ENCODE measurements around the gene CENPVL1.
"Not testable (repeated sequence)": the region's sequence is repeated elsewhere in the genome, so short reads cannot be mapped to it uniquely, and the experiment has no call there.

The CENPVL1 gene

DNA sequence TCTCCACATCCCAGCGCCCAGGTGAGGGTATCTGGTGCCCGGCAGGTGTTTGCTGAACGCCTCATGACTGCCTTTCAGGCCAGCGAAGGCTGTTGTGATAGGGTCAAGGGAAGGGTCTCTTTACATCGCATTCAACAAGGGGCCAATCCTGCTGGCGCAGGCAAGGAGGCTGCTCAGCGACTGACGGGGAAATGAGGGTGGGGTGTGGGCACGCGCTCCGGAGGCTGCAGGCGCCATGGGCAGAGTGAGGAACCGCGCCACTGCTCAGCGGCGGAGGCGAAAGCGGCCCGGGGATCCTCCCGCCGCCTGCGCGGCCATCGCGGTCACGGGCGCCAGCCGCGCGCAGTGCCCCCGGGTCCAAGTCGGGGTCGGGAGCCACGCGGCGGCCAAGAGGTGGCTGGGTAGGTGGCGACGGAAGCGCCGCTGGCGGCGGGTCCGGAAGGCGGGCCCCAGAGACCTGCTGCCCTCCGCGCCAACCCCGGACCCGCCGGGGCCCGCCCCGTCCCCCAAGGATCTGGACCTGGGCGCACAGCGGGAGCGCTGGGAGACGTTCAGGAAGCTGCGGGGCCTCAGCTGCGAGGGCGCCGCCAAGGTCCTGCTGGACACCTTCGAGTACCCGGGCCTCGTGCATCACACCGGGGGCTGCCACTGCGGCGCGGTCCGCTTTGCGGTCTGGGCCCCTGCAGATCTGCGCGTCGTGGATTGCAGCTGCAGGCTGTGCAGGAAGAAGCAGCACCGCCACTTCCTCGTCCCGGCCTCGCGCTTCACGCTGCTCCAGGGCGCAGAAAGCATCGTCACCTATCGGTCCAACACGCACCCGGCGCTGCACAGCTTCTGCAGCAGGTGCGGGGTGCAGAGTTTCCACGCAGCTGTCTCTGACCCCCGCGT lies at the start of gene CENPVL1:
TSS of gene CENPVL1 (plus strand) at position 236 of the 888 bp plus-strand sequence. CDS start at position 236, 0 bp downstream.
- not testable (repeated sequence) for DNase-seq (ENCODE audit: low read depth); H3K4me3 ChIP-seq (ENCODE audit: control insufficient read depth, low read depth, low read length)

DNA sequence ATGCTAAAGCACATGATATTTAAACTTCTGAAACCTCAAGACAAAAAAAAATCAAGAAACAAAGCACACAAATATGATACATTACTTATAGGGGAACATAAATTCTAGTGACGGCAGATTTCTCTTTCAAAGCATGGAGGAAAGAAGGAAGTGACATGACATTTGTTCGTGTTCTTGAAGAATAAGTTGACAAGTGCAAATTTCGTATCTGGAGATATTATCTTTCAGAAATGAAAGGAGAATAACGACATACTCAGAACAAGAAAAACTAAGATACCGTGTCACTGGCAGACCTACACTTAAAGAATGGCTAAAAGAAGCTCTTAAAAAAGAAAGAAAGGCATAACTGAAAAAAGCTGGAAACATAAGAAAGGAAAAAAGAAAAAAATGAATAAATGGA lies 44.3 kb upstream of the CENPVL1 start:
- H3K4me3 ChIP-seq (ENCODE audit: control insufficient read depth, low read depth, low read length): no peak overlapping the region
- DNase-seq (ENCODE audit: low read depth): no peak
- TF ChIP-seq, protein P1, sequence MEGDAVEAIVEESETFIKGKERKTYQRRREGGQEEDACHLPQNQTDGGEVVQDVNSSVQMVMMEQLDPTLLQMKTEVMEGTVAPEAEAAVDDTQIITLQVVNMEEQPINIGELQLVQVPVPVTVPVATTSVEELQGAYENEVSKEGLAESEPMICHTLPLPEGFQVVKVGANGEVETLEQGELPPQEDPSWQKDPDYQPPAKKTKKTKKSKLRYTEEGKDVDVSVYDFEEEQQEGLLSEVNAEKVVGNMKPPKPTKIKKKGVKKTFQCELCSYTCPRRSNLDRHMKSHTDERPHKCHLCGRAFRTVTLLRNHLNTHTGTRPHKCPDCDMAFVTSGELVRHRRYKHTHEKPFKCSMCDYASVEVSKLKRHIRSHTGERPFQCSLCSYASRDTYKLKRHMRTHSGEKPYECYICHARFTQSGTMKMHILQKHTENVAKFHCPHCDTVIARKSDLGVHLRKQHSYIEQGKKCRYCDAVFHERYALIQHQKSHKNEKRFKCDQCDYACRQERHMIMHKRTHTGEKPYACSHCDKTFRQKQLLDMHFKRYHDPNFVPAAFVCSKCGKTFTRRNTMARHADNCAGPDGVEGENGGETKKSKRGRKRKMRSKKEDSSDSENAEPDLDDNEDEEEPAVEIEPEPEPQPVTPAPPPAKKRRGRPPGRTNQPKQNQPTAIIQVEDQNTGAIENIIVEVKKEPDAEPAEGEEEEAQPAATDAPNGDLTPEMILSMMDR (conservative IDR thresholded peaks at IDR 0.05; ENCODE audit: control insufficient read depth, insufficient read depth, low read depth, low read length): no peak

DNA sequence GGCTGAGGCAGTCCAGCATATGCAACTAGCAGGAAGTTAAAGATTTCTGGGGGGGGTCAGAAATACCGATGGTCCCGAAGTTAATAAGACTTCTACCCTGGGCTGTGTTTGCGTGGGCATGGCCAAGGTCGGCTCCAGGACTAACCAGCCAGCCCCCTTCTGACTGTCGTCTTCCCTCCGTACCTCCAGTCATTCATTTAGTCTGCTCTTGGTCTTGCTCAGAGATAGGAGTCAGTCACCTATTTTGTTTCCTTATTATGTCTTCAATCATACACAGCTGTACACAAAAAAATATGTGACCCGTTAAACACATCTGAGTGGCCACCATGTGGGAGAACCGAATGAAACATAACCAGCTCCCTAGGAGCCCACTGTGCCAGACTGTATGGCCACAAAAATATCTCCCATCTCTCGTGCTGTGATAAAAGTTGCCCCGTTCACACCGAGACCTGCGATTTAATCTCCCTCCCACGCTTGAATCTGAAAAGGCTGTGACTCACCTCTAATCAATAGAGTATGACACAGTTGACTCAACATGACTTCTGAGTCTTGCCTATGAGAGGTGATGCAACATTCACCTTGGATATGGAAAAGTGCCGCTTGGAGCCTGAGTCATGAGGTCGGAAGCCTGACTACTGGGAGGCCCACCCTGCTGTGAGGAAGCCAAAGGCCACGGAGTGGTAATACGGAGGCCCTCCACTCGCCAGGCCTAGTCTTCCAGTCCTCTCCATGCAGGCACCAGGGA lies 30.5 kb upstream of the CENPVL1 start:
- DNase-seq (ENCODE audit: low read depth); H3K4me3 ChIP-seq (ENCODE audit: control insufficient read depth, low read depth, low read length): not testable (repeated sequence)

DNA sequence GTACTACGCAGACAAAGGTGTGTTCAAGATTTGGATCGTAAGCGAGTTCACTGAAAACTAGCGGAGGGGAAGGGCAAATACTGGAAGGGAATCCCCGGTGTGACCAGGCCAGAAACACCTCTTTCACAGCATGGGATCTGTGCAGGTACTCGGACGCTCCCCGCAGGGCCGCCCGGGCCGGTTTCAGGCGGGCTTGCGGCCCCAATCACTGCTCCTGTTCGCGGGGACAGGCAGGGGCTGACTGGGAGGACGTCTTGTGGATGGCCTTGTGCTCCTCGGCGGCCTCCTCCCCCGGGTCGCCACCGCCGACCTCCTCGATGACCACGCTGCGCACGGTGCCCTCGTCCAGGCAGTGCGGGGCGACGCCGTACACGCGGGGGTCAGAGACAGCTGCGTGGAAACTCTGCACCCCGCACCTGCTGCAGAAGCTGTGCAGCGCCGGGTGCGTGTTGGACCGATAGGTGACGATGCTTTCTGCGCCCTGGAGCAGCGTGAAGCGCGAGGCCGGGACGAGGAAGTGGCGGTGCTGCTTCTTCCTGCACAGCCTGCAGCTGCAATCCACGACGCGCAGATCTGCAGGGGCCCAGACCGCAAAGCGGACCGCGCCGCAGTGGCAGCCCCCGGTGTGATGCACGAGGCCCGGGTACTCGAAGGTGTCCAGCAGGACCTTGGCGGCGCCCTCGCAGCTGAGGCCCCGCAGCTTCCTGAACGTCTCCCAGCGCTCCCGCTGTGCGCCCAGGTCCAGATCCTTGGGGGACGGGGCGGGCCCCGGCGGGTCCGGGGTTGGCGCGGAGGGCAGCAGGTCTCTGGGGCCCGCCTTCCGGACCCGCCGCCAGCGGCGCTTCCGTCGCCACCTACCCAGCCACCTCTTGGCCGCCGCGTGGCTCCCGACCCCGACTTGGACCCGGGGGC lies 28.2 kb upstream of the CENPVL1 start:
- not testable (repeated sequence) for H3K4me3 ChIP-seq (ENCODE audit: control insufficient read depth, low read depth, low read length); DNase-seq (ENCODE audit: low read depth)

DNA sequence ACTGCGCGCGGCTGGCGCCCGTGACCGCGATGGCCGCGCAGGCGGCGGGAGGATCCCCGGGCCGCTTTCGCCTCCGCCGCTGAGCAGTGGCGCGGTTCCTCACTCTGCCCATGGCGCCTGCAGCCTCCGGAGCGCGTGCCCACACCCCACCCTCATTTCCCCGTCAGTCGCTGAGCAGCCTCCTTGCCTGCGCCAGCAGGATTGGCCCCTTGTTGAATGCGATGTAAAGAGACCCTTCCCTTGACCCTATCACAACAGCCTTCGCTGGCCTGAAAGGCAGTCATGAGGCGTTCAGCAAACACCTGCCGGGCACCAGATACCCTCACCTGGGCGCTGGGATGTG lies 27.6 kb upstream of the CENPVL1 start, which contains the start of gene CENPVL2:
TSS of gene CENPVL2 (minus strand) at position 112 of the 343 bp plus-strand sequence. CDS start at position 112, 0 bp downstream.
- not testable (repeated sequence) for H3K4me3 ChIP-seq (ENCODE audit: control insufficient read depth, low read depth, low read length); DNase-seq (ENCODE audit: low read depth)

DNA sequence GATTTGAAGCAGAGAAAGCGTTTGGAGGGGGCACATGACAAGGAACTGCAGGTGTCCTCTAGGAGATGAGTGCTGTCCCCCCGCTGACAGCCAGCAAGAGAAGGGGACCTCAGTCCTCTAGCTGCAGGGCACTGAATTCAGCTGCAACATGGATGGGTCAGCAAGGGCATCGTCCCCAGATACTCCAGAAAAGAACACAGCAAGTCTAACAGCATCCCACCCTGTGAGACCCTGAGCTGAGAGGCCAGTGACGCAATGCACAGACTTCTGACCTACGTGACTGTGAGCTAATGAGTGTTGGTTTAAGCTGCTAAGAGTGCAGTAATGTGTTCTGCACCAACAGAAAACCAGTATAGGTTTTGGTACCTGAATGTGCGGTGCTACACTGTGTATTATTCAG lies 16.1 kb upstream of the CENPVL1 start:
- no peak for DNase-seq (ENCODE audit: low read depth)
- TF ChIP-seq, protein P1 (conservative IDR thresholded peaks at IDR 0.05; ENCODE audit: control insufficient read depth, insufficient read depth, low read depth, low read length): no peak
- no peak overlapping the region for H3K4me3 ChIP-seq (ENCODE audit: control insufficient read depth, low read depth, low read length)

DNA sequence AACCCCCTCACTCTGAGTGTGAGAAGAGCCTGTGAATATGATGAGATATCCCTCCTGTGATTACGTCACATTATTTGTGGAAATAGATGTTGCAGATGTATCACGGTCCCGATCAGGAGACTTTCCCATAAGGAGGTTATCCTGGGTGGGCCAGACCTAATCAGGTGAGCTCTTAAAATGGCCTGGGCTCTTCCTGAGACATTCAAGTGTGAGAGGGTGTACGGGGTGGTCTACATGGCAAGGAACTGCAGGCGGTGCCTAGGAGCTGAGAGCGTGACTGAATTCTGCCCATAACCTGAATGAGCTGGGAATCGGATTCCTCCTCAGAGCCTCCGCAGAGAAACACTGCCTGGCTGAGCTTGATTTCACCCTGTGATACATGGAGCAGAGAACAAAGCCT lies 12.9 kb upstream of the CENPVL1 start:
- TF ChIP-seq, protein P1 (conservative IDR thresholded peaks at IDR 0.05; ENCODE audit: control insufficient read depth, insufficient read depth, low read depth, low read length): no peak
- no peak for DNase-seq (ENCODE audit: low read depth)
- no peak overlapping the region for H3K4me3 ChIP-seq (ENCODE audit: control insufficient read depth, low read depth, low read length)

DNA sequence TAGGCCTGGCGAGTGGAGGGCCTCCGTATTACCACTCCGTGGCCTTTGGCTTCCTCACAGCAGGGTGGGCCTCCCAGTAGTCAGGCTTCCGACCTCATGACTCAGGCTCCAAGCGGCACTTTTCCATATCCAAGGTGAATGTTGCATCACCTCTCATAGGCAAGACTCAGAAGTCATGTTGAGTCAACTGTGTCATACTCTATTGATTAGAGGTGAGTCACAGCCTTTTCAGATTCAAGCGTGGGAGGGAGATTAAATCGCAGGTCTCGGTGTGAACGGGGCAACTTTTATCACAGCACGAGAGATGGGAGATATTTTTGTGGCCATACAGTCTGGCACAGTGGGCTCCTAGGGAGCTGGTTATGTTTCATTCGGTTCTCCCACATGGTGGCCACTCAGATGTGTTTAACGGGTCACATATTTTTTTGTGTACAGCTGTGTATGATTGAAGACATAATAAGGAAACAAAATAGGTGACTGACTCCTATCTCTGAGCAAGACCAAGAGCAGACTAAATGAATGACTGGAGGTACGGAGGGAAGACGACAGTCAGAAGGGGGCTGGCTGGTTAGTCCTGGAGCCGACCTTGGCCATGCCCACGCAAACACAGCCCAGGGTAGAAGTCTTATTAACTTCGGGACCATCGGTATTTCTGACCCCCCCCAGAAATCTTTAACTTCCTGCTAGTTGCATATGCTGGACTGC lies 2.8 kb downstream of the CENPVL1 start:
- not testable (repeated sequence) for H3K4me3 ChIP-seq (ENCODE audit: control insufficient read depth, low read depth, low read length); DNase-seq (ENCODE audit: low read depth)
